Left ventricle myocardium inferior (tissue), 1 donor: ENCODE measurements around the gene CABLES2. TPM values are rescaled to one million over a fixed set of nuclear protein-coding genes. Genes with fewer than 3 reads are reported as not detected.

ENCODE experiments used
- DNase-seq: peaks from one replicate; pipeline ENCODE4 v3.0.0-alpha.2; 2020
- H3K27ac ChIP-seq: fragments of 200-600 bp; replicated peaks from 2 replicates; pipeline ENCODE4 v1.8.0; 2021
- H3K27me3 ChIP-seq: fragments of 200-600 bp; 2 replicates; pipeline ENCODE4 v1.8.0; 2021; ENCODE audit warnings: low read depth
- H3K36me3 ChIP-seq: fragments of 200-600 bp; 2 replicates; pipeline ENCODE4 v1.8.0; 2021
- H3K4me1 ChIP-seq: fragments of 200-600 bp; 2 replicates; pipeline ENCODE4 v1.8.0; 2021
- H3K4me3 ChIP-seq: fragments of 200-600 bp; 2 replicates; pipeline ENCODE4 v1.8.0; 2021; ENCODE audit warnings: mild to moderate bottlenecking, moderate library complexity
- H3K9me3 ChIP-seq: fragments of 200-600 bp; replicated peaks from 2 replicates; pipeline ENCODE4 v1.8.0; 2021
- CTCF ChIP-seq: fragments of 200-600 bp; IDR thresholded peaks from 2 replicates; pipeline ENCODE4 v1.8.0; 2021; ENCODE audit warnings: antibody characterized with exemption, mild to moderate bottlenecking, borderline replicate concordance
- intact Hi-C: fragments of 100-400 bp; cut with micrococcal nuclease; formaldehyde crosslinking; loops from one replicate; pipeline ENCODE4 v1.11.0; 2022
- total RNA-seq: library from RNA; stranded (reverse); fragmentation: NEBNext Ultra II Directional; extraction: Animal tissue kit (Norgen Biotek cat#: 25700); gene quantifications from one replicate; pipeline ENCODE4 v1.2.1, GENCODE V29; 2021
- donor health status: DM: no; HTN: yes; CAD: no; lungs with severe emphysema.

CABLES2 gene
- total RNA-seq, 1 donor from 2014 or later, result 12.0 TPM

DNA sequence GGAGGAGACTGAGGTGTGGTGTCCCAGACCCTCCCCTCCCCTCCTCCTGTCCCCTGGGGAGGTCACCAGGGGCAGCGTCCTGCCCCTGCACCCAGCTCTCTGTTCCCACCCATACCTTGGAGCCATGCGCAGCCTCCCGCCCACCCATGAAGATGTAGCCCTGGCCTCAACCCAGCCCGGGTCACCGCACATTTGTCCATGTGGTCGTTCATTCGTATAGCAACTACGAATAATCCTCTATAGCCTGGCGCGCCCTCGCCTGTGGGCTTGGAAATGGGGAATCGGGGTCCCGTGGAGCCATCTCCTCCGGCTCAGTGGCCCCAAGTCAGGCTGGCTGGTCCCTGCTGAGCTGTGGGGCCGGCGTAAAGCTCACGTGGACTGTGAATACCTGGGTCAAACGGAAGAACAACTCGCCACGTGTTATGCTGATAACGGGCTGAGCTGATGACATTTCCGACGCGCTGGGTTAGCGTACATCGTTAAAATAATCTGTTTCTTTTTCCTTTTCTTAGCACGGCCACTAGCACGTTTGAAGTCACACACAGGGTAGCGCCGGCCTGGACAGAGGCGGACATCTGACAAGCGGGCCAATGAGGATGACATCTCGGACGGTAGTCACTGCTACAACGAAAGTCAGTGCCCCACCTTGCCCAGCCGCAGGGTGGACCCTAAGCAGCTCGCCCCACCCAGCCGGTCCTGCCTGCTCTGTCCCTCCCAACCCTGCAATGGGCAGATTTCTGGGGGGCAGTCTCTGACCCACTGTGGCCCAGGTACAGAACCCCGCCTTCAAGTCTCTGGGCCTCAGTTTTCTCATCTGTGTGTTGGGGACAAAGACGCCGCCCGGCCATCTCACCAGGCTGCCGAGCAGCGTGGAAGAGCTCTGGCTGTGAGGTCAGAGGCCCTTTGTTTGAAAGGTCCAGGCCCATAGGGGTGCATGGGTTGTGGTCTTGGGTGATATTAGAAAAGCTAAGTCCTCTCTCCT, 40.1 kb upstream of the CABLES2 start:
- no peak for DNase-seq
- no peak for TF ChIP-seq CTCF
- Histone ChIP-seq H3K4me1 (no peaks in the 10 kb centered on the region), H3K36me3 (no peaks in the 10 kb centered on the region), H3K27me3 (peaks cover 61% of the 10 kb centered on the region), H3K4me3 (no peak overlapping the region), H3K27ac (no peak overlapping the region), H3K9me3 (no peaks in the 10 kb centered on the region)
- intact Hi-C loops, result no loop called here

- Histone ChIP-seq H3K9me3 (no peaks in the 10 kb centered on the region), H3K36me3 (no peaks in the 10 kb centered on the region), H3K27me3 (peaks cover 66% of the 10 kb centered on the region), H3K4me1 (no peaks in the 10 kb centered on the region), H3K27ac (no peak overlapping the region), H3K4me3 (no peak overlapping the region)
- TF ChIP-seq CTCF, result no peak
- intact Hi-C loops, result no loop called here
- no peak for DNase-seq
These were observed 39.4 kb upstream of the CABLES2 start for GRCh38 chr20:62446481-62446880.

GRCh38 chr20:62445553-62446340, 38.7 kb upstream of the CABLES2 start:
- no peak for TF ChIP-seq CTCF
- Histone ChIP-seq H3K27ac (no peak overlapping the region), H3K4me1 (no peaks in the 10 kb centered on the region), H3K9me3 (no peaks in the 10 kb centered on the region), H3K27me3 (peaks cover 68% of the 10 kb centered on the region), H3K4me3 (no peak overlapping the region), H3K36me3 (no peaks in the 10 kb centered on the region)
- DNase-seq, result no peak
- intact Hi-C loops, result no loop called here

GRCh38 chr20:62444286-62444685, 37.2 kb upstream of the CABLES2 start:
- no peak for DNase-seq
- intact Hi-C loops, result no loop called here
- Histone ChIP-seq H3K27me3 (peaks cover 60% of the 10 kb centered on the region), H3K4me1 (no peaks in the 10 kb centered on the region), H3K4me3 (no peak overlapping the region), H3K27ac (no peak overlapping the region), H3K36me3 (no peaks in the 10 kb centered on the region), H3K9me3 (no peaks in the 10 kb centered on the region)
- TF ChIP-seq CTCF, result no peak

GRCh38 chr20:62441987-62442539, 35.0 kb upstream of the CABLES2 start:
- Histone ChIP-seq H3K27me3 (peaks cover 51% of the 10 kb centered on the region), H3K4me3 (no peak overlapping the region), H3K36me3 (no peaks in the 10 kb centered on the region), H3K27ac (no peak overlapping the region), H3K4me1 (no peaks in the 10 kb centered on the region), H3K9me3 (no peaks in the 10 kb centered on the region)
- intact Hi-C loops, result no loop called here
- DNase-seq, result no peak
- no peak for TF ChIP-seq CTCF
